Glutamatergic neuron (in vitro differentiated cells): ENCODE data around the gene MRPS18B. TPM values are rescaled to one million over a fixed set of nuclear protein-coding genes. Genes with fewer than 3 reads are reported as not detected.

ENCODE experiments used
- DNase-seq: peaks from one replicate; pipeline ENCODE4 v3.0.0; 2022
- H3K27ac Mint-ChIP-seq: one replicate; pipeline ENCODE4 v1.8.0; 2020; ENCODE audit warnings: mild to moderate bottlenecking, mixed read lengths, inconsistent platforms; ENCODE audit not compliant: unreplicated experiment
- H3K27me3 Mint-ChIP-seq: one replicate; pipeline ENCODE4 v1.8.0; 2020; ENCODE audit warnings: mild to moderate bottlenecking, moderate library complexity, mixed read lengths, inconsistent platforms; ENCODE audit not compliant: unreplicated experiment
- H3K36me3 Mint-ChIP-seq: one replicate; pipeline ENCODE4 v1.8.0; 2020; ENCODE audit warnings: mild to moderate bottlenecking, mixed read lengths, inconsistent platforms; ENCODE audit not compliant: unreplicated experiment
- H3K4me1 Mint-ChIP-seq: one replicate; pipeline ENCODE4 v1.8.0; 2020; ENCODE audit warnings: mild to moderate bottlenecking, low read depth, mixed read lengths, inconsistent platforms; ENCODE audit not compliant: unreplicated experiment
- H3K4me3 Mint-ChIP-seq: one replicate; pipeline ENCODE4 v1.8.0; 2020; ENCODE audit warnings: mild to moderate bottlenecking, mixed read lengths, inconsistent platforms; ENCODE audit not compliant: unreplicated experiment
- H3K9me3 Mint-ChIP-seq: one replicate; pipeline ENCODE4 v1.8.0; 2020; ENCODE audit warnings: mild to moderate bottlenecking, moderate library complexity, mixed read lengths, inconsistent platforms; ENCODE audit not compliant: unreplicated experiment
- total RNA-seq: library from RNA; stranded (reverse); fragmentation: NEBNext Ultra II Directional; extraction: Animal tissue kit (Norgen Biotek cat#: 25700); gene quantifications from one replicate; pipeline ENCODE4 v1.2.1, GENCODE V29; 2021; ENCODE audit not compliant: unreplicated experiment
- TF ChIP-seq, protein P1 (sequence below): fragments of 200-600 bp; sonication (generic); IDR thresholded peaks from one replicate; pipeline ENCODE4 v1.5.0; 2021; ENCODE audit not compliant: partially characterized antibody, unreplicated experiment

MRPS18B gene
- total RNA-seq, 1 donor from 2014 or later = 40.0 TPM

- DNase-seq = no peak
- no peaks in the 10 kb centered on the region for H3K36me3 Mint-ChIP-seq
- TF ChIP-seq, protein P1, sequence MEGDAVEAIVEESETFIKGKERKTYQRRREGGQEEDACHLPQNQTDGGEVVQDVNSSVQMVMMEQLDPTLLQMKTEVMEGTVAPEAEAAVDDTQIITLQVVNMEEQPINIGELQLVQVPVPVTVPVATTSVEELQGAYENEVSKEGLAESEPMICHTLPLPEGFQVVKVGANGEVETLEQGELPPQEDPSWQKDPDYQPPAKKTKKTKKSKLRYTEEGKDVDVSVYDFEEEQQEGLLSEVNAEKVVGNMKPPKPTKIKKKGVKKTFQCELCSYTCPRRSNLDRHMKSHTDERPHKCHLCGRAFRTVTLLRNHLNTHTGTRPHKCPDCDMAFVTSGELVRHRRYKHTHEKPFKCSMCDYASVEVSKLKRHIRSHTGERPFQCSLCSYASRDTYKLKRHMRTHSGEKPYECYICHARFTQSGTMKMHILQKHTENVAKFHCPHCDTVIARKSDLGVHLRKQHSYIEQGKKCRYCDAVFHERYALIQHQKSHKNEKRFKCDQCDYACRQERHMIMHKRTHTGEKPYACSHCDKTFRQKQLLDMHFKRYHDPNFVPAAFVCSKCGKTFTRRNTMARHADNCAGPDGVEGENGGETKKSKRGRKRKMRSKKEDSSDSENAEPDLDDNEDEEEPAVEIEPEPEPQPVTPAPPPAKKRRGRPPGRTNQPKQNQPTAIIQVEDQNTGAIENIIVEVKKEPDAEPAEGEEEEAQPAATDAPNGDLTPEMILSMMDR = no peak
- no peak overlapping the region for H3K4me3 Mint-ChIP-seq
- peaks cover 2% of the 10 kb centered on the region for H3K27me3 Mint-ChIP-seq
- peaks cover 3% of the 10 kb centered on the region for H3K9me3 Mint-ChIP-seq
- H3K4me1 Mint-ChIP-seq = peaks cover 1% of the 10 kb centered on the region
- peak overlapping the region; percentile 62 for H3K27ac Mint-ChIP-seq
Measured at GRCh38 chr6:30641048-30641447, 23.4 kb downstream of the MRPS18B start.

- H3K4me1 Mint-ChIP-seq = peaks cover 11% of the 10 kb centered on the region
- no peak overlapping the region for H3K27ac Mint-ChIP-seq
- no peak for DNase-seq
- H3K9me3 Mint-ChIP-seq = peaks cover 9% of the 10 kb centered on the region
- TF ChIP-seq, protein P1 = no peak
- H3K4me3 Mint-ChIP-seq = no peak overlapping the region
- H3K27me3 Mint-ChIP-seq = peaks cover 3% of the 10 kb centered on the region
- no peaks in the 10 kb centered on the region for H3K36me3 Mint-ChIP-seq
Measured at GRCh38 chr6:30643656-30644055, 26.0 kb downstream of the MRPS18B start.

- Mint-ChIP-seq H3K4me3 (no peak overlapping the region), H3K4me1 (peaks cover 11% of the 10 kb centered on the region), H3K27ac (peak overlapping the region; percentile 10), H3K27me3 (peaks cover 5% of the 10 kb centered on the region), H3K36me3 (no peaks in the 10 kb centered on the region), H3K9me3 (peaks cover 9% of the 10 kb centered on the region)
- DNase-seq = no peak
- TF ChIP-seq, protein P1 = no peak
Measured at GRCh38 chr6:30644769-30645168, 27.1 kb downstream of the MRPS18B start.

- H3K27me3 Mint-ChIP-seq = peaks cover 6% of the 10 kb centered on the region
- no peak for DNase-seq
- TF ChIP-seq, protein P1 = no peak
- H3K4me3 Mint-ChIP-seq = peak overlapping the region; percentile 86
- peaks cover 11% of the 10 kb centered on the region for H3K4me1 Mint-ChIP-seq
- peaks cover 9% of the 10 kb centered on the region for H3K9me3 Mint-ChIP-seq
- H3K36me3 Mint-ChIP-seq = no peaks in the 10 kb centered on the region
- peak overlapping the region; percentile 74 for H3K27ac Mint-ChIP-seq
Measured at GRCh38 chr6:30645989-30646388, 28.3 kb downstream of the MRPS18B start.

DNA sequence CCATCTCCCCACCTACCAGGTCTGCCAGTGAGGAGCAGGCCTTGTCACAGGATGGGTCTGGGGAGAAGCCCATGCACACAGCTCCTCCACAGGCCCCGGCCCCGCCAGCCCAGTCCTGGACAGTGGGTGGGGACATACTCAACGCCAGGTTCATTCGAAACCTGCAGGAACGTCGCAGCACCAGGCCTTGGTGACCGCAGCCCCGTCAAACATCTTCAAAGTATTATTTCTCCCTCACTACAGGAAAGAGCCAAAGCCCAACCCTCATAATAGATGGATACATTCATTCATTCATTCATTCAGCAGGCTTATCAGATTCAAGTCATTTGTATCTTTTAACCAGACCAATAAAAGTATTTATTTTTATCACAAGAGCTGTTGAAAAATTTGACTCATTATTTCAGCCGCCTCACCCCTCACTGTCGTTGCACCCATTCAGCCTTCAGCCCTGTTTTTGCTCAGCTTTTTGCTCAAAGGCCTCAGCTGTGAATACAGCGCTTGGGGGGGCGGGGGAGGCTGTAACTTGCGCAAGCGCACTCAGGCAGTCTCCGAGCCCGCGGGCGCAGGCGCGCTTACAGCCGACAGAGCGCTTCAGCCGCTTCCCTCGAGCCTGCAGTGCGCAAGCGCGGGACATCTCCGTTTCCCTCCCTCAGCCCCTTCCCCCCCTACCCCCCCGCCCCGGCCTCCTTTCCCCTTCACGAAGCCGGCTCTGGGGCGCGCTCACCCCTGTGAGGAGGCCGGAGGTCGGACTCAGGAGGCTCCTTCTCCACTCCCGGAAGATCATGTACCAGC is 29.0 kb downstream of the MRPS18B start, which contains the start of gene C6orf136:
Gene C6orf136 (plus strand): TSS at position 684 of the 792 bp plus-strand sequence. CDS start 99 bp downstream, at position 783.
- Mint-ChIP-seq H3K4me1 (peaks cover 11% of the 10 kb centered on the region), H3K4me3 (peak within 1 kb of the TSS; percentile 88), H3K27me3 (peaks cover 8% of the 10 kb centered on the region), H3K9me3 (peaks cover 9% of the 10 kb centered on the region), H3K36me3 (no peaks in the 10 kb centered on the region), H3K27ac (peak within 1 kb of the TSS; percentile 74)
- TF ChIP-seq, protein P1 = no peak
- peak; percentile 92 for DNase-seq
